ENCODE data around the gene SH3RF3.

- no peak for TF ChIP-seq NFXL1 (IDR thresholded peaks at IDR 0.05; ENCODE audit: borderline replicate concordance)
- TF ChIP-seq IRF3 (IDR thresholded peaks at IDR 0.05) = no peak
- no peak for TF ChIP-seq SPI1 (IDR thresholded peaks at IDR 0.05; ENCODE audit: borderline replicate concordance, insufficient read depth, low read depth, low read length)
- TF ChIP-seq EP300 (IDR thresholded peaks at IDR 0.05; ENCODE audit: borderline replicate concordance in 1 of 2, control insufficient read depth in 1 of 2, low read depth in 2 of 2, low read length in 2 of 2) = no peak
- TF ChIP-seq, protein P1, sequence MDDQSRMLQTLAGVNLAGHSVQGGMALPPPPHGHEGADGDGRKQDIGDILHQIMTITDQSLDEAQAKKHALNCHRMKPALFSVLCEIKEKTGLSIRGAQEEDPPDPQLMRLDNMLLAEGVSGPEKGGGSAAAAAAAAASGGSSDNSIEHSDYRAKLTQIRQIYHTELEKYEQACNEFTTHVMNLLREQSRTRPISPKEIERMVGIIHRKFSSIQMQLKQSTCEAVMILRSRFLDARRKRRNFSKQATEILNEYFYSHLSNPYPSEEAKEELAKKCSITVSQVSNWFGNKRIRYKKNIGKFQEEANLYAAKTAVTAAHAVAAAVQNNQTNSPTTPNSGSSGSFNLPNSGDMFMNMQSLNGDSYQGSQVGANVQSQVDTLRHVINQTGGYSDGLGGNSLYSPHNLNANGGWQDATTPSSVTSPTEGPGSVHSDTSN (IDR thresholded peaks at IDR 0.05; ENCODE audit: insufficient replicate concordance, low read depth, low read length) = no peak
- TF ChIP-seq, protein P2, sequence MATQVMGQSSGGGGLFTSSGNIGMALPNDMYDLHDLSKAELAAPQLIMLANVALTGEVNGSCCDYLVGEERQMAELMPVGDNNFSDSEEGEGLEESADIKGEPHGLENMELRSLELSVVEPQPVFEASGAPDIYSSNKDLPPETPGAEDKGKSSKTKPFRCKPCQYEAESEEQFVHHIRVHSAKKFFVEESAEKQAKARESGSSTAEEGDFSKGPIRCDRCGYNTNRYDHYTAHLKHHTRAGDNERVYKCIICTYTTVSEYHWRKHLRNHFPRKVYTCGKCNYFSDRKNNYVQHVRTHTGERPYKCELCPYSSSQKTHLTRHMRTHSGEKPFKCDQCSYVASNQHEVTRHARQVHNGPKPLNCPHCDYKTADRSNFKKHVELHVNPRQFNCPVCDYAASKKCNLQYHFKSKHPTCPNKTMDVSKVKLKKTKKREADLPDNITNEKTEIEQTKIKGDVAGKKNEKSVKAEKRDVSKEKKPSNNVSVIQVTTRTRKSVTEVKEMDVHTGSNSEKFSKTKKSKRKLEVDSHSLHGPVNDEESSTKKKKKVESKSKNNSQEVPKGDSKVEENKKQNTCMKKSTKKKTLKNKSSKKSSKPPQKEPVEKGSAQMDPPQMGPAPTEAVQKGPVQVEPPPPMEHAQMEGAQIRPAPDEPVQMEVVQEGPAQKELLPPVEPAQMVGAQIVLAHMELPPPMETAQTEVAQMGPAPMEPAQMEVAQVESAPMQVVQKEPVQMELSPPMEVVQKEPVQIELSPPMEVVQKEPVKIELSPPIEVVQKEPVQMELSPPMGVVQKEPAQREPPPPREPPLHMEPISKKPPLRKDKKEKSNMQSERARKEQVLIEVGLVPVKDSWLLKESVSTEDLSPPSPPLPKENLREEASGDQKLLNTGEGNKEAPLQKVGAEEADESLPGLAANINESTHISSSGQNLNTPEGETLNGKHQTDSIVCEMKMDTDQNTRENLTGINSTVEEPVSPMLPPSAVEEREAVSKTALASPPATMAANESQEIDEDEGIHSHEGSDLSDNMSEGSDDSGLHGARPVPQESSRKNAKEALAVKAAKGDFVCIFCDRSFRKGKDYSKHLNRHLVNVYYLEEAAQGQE (IDR thresholded peaks at IDR 0.05; ENCODE audit: low read depth, low read length) = no peak
- TF ChIP-seq BRCA1 (IDR thresholded peaks at IDR 0.05; ENCODE audit: low read depth, low read length) = no peak
- TF ChIP-seq POLR2A (IDR thresholded peaks at IDR 0.05; ENCODE audit: low read depth, low read length) = no peak
- TF ChIP-seq, protein P3, sequence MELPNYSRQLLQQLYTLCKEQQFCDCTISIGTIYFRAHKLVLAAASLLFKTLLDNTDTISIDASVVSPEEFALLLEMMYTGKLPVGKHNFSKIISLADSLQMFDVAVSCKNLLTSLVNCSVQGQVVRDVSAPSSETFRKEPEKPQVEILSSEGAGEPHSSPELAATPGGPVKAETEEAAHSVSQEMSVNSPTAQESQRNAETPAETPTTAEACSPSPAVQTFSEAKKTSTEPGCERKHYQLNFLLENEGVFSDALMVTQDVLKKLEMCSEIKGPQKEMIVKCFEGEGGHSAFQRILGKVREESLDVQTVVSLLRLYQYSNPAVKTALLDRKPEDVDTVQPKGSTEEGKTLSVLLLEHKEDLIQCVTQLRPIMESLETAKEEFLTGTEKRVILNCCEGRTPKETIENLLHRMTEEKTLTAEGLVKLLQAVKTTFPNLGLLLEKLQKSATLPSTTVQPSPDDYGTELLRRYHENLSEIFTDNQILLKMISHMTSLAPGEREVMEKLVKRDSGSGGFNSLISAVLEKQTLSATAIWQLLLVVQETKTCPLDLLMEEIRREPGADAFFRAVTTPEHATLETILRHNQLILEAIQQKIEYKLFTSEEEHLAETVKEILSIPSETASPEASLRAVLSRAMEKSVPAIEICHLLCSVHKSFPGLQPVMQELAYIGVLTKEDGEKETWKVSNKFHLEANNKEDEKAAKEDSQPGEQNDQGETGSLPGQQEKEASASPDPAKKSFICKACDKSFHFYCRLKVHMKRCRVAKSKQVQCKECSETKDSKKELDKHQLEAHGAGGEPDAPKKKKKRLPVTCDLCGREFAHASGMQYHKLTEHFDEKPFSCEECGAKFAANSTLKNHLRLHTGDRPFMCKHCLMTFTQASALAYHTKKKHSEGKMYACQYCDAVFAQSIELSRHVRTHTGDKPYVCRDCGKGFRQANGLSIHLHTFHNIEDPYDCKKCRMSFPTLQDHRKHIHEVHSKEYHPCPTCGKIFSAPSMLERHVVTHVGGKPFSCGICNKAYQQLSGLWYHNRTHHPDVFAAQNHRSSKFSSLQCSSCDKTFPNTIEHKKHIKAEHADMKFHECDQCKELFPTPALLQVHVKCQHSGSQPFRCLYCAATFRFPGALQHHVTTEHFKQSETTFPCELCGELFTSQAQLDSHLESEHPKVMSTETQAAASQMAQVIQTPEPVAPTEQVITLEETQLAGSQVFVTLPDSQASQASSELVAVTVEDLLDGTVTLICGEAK (IDR thresholded peaks at IDR 0.05; ENCODE audit: borderline replicate concordance) = no peak
- no peak for TF ChIP-seq SIN3A (IDR thresholded peaks at IDR 0.05; ENCODE audit: low read depth, low read length)
These were observed 16.3 kb downstream of the SH3RF3 start for GRCh38 chr2:109145286-109145685.

Measured in GM12878 (cell line).